Gastrocnemius medialis (tissue), 4 donors: Measurements from ENCODE around the gene LARP4B.

Experiments
- CTCF ChIP-seq, 5 experiments: fragments of 450-650 bp in 3 of 5; fragments of 200-600 bp in 2 of 5; sonication (generic) in 2 of 5; IDR thresholded peaks in 4 of 5; conservative IDR thresholded peaks in 1 of 5; 1 replicate in 4 of 5; 2 replicates in 1 of 5; pipeline ENCODE4 v1.5.1; 2016 to 2019; ENCODE audit warnings: antibody characterized with exemption in 5 of 5, mild to moderate bottlenecking in 3 of 5, moderate library complexity in 3 of 5
- POLR2A ChIP-seq, 2 donors: fragments of 450-650 bp; IDR thresholded peaks; one replicate each; pipeline ENCODE4 v1.6.1; 2017; ENCODE audit warnings: antibody characterized with exemption in 2 of 2, mild to moderate bottlenecking in 2 of 2, moderate library complexity in 2 of 2

DNA sequence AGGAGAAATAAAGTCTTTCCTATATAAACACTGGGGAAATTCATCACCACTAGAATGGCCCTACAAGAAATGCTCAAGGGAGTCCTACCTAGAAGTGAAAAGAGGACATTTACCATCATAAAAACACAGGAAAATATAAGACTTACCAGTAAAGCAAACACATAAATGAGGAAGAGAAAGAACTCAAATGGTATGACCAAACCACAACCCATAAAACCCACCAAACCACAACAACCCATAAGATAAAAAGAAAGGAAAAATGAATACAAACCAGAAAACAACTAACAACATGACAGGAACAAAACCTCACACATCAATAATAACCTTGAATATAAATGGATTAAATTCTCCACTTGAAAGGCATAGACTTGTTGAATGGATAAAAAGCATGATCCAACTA is 170.1 kb downstream of the LARP4B start:
- no peak for TF ChIP-seq CTCF (IDR thresholded peaks at IDR 0.05 in 4 of 5, conservative IDR thresholded peaks at IDR 0.05 in 1 of 5)
- TF ChIP-seq POLR2A (IDR thresholded peaks at IDR 0.05): no peak
